Duodenal mucosa (tissue), 2 donors: ENCODE measurements around the gene SEPHS1.

Experiments
- H3K27ac ChIP-seq: one replicate; pipeline ENCODE4 v1.7.0; 2013; ENCODE audit warnings: low read depth, low read length
- H3K27me3 ChIP-seq, 2 donors: one replicate each; pipeline ENCODE4 v1.7.0; 2013; ENCODE audit warnings: low read length in 2 of 2, control low read depth in 1 of 2; ENCODE audit not compliant: insufficient read depth in 2 of 2, control insufficient read depth in 1 of 2
- H3K36me3 ChIP-seq, 2 donors: one replicate each; pipeline ENCODE4 v1.7.0; 2013; ENCODE audit warnings: low read length in 2 of 2, control low read depth in 1 of 2; ENCODE audit not compliant: insufficient read depth in 2 of 2, control insufficient read depth in 1 of 2
- H3K4me1 ChIP-seq, 2 donors: one replicate each; pipeline ENCODE4 v1.7.0; 2013; ENCODE audit warnings: low read length in 2 of 2, control low read depth in 1 of 2; ENCODE audit not compliant: insufficient read depth in 2 of 2, control insufficient read depth in 1 of 2
- H3K4me3 ChIP-seq, 2 donors: one replicate each; pipeline ENCODE4 v1.7.0; 2013; ENCODE audit warnings: low read length in 2 of 2, low read depth in 1 of 2
- H3K9ac ChIP-seq, 2 donors: one replicate each; pipeline ENCODE4 v1.7.0; 2013; ENCODE audit warnings: low read length in 2 of 2, low read depth in 1 of 2
- H3K9me3 ChIP-seq, 2 donors: one replicate each; pipeline ENCODE4 v1.7.0; 2013; ENCODE audit warnings: low read length in 2 of 2, control low read depth in 1 of 2; ENCODE audit not compliant: control insufficient read depth in 1 of 2

Gene SEPHS1

DNA sequence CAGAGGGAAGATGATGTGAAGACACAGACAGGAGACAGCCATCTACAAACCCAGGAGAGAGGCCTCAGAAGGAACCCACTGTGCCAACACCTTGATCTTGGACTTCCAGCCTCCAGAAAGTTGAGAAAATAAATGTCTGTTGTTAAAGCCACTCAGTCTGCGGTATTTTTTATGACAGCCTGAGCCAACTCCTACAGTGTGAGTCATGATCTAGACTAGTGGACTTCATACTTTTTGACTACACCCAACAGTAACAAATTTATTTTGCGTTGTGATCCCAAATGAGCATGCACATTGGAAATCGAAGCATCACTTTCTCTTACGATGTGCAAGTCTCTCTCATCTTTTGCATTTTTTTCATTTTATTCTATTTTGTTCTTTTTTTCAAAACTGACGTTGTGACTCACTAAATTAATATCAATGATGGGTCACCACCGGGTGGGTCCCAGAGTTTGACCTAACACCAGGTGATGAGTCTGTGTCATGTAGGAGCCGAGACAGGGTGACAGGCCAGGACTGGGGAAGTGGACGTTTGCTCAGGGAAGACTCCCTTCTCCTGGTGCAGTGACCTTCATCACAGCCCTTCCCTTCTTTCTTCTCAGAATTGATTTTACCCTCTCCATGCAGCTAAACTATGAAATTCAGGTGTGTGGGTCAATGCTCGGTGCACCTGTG lies 77.1 kb downstream of the SEPHS1 start:
- Histone ChIP-seq H3K9me3 (no peaks in the 10 kb centered on the region), H3K9ac (no peak overlapping the region), H3K4me3 (peak overlapping the region in 1 of 2 donors; percentile 31), H3K36me3 (no peaks in the 10 kb centered on the region), H3K27me3 (no peaks in the 10 kb centered on the region), H3K4me1 (peaks cover 16 to 19% of the 10 kb centered on the region in 2 donors), H3K27ac (no peak overlapping the region)

DNA sequence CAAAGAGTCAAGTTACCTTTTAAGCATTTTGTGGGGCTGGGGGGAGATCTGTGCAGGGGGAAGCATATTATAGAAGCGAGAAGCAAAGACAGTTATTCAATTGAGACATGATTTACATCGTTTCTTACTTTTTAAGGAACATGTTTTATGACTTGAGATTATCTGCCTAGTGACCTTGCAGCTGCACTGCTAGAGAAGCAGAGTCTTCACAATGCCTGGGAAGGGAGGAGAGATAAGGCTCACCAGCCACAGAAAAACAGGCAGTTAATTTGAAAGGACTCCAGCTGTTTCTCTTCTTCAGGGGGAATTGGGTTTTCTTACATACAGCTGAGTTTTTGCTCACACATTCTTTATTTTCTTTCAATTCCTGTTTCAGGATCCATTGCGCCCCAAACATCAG lies 79.3 kb downstream of the SEPHS1 start:
- no peak overlapping the region for H3K27ac ChIP-seq
- no peaks in the 10 kb centered on the region for H3K27me3 ChIP-seq
- H3K9me3 ChIP-seq: no peaks in the 10 kb centered on the region

DNA sequence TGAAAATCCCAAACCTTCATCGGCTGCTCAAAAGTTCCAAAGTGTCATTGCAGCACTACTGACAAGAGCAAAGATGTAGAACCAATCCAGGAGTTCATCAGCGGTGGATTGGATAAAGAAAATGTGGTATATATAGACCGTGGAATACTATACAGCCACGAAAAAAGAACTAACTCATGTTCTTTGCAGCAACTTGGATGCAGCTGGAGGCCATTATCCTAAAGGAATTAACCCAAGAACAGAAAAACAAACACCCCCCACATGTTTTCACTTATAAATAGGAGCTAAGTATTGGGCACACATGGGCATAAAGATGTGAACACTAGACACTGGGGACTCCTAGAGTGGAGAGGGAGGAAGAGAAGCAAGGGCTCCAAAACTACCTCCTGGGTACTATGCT lies 79.8 kb downstream of the SEPHS1 start:
- Histone ChIP-seq H3K36me3 (no peaks in the 10 kb centered on the region), H3K27ac (no peak overlapping the region), H3K9me3 (no peaks in the 10 kb centered on the region), H3K27me3 (no peaks in the 10 kb centered on the region), H3K4me1 (peaks cover 16 to 19% of the 10 kb centered on the region in 2 donors), H3K9ac (no peak overlapping the region), H3K4me3 (no peak overlapping the region)

More for the DNA sequence above, 79.3 kb downstream of the SEPHS1 start:
- Histone ChIP-seq H3K9ac (no peak overlapping the region), H3K4me3 (no peak overlapping the region), H3K36me3 (no peaks in the 10 kb centered on the region), H3K4me1 (peaks cover 16 to 19% of the 10 kb centered on the region in 2 donors)
